Measurements from ENCODE around the gene IL12RB2. TPM values are rescaled to one million over a fixed set of nuclear protein-coding genes. Genes with fewer than 3 reads are reported as not detected.

Gene IL12RB2
- total RNA-seq, 2 experiments from 2014 or later, result 0.98 to 1.2 TPM

DNA sequence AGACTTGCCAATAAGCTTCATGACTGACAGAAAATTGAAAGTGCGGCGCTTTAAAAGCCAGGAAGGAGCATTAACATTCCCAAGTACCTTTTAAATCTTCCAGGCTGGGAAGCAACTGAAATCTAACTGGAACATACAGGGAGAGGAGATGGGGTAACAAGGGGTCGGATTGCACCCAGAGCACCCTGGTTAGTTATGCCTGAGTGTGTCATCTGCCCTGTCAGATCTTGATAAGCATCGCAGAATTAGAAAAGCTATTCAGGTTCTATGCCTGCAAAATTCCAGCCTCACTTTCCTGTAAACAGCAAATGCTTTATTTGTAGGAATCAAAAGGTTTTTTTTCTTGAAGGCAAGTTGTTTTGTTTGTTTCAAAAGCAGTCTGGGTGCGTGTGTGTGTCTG is 64.0 kb downstream of the IL12RB2 start:
- no peaks in the 10 kb centered on the region for H3K36me3 Mint-ChIP-seq (ENCODE audit: low read depth)
- no peak for ATAC-seq (ENCODE audit: poor library complexity)
- H3K4me3 Mint-ChIP-seq, result no peak overlapping the region

GRCh38 chr1:67372136-67372535 is 64.5 kb downstream of the IL12RB2 start:
- H3K27me3 Mint-ChIP-seq, result no peaks in the 10 kb centered on the region
- DNase-seq, result no peak

More for the DNA sequence above, 64.0 kb downstream of the IL12RB2 start:
- Histone ChIP-seq H3K36me3 (ENCODE audit: insufficient read depth, low read length) (no peaks in the 10 kb centered on the region), H3K4me3 (ENCODE audit: low read length) (no peak overlapping the region), H3K27me3 (ENCODE audit: control insufficient read depth in 1 of 2, insufficient read depth in 2 of 2, low read length in 2 of 2) (no peaks in the 10 kb centered on the region), H3K4me1 (ENCODE audit: insufficient read depth, low read length) (no peaks in the 10 kb centered on the region), H3K27ac (ENCODE audit: low read depth in 1 of 2, low read length in 2 of 2) (no peak overlapping the region), H3K9me3 (ENCODE audit: control insufficient read depth in 1 of 2, insufficient read depth in 1 of 2, low read length in 2 of 2) (no peaks in the 10 kb centered on the region)
- intact Hi-C loops (cut with DNase I, micrococcal nuclease), result no loop called here
- Mint-ChIP-seq H3K9me3 (no peaks in the 10 kb centered on the region), H3K27ac (no peak overlapping the region), H3K27me3 (no peaks in the 10 kb centered on the region), H3K4me1 (ENCODE audit: low read depth) (no peaks in the 10 kb centered on the region)
- TF ChIP-seq, protein P1, sequence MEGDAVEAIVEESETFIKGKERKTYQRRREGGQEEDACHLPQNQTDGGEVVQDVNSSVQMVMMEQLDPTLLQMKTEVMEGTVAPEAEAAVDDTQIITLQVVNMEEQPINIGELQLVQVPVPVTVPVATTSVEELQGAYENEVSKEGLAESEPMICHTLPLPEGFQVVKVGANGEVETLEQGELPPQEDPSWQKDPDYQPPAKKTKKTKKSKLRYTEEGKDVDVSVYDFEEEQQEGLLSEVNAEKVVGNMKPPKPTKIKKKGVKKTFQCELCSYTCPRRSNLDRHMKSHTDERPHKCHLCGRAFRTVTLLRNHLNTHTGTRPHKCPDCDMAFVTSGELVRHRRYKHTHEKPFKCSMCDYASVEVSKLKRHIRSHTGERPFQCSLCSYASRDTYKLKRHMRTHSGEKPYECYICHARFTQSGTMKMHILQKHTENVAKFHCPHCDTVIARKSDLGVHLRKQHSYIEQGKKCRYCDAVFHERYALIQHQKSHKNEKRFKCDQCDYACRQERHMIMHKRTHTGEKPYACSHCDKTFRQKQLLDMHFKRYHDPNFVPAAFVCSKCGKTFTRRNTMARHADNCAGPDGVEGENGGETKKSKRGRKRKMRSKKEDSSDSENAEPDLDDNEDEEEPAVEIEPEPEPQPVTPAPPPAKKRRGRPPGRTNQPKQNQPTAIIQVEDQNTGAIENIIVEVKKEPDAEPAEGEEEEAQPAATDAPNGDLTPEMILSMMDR (IDR thresholded peaks at IDR 0.05), result no peak
- DNase-seq, result no peak
- POLR2A ChIA-PET, result interaction anchor here (0.7 kb wide), 1 partner anchor 602 kb away, joined by 3 read pairs; no protein-coding TSS in a partner anchor
- CTCF ChIA-PET, result no interaction called here

GRCh38 chr1:67372898-67373297 is 65.2 kb downstream of the IL12RB2 start:
- intact Hi-C loops (cut with DNase I, micrococcal nuclease), result no loop called here
- Mint-ChIP-seq H3K4me3 (no peak overlapping the region), H3K36me3 (ENCODE audit: low read depth) (no peaks in the 10 kb centered on the region), H3K9me3 (no peaks in the 10 kb centered on the region), H3K27me3 (no peaks in the 10 kb centered on the region), H3K27ac (no peak overlapping the region), H3K4me1 (ENCODE audit: low read depth) (no peaks in the 10 kb centered on the region)
- no peak for DNase-seq
- no peak for ATAC-seq (ENCODE audit: poor library complexity)
- H3K9me3 ChIP-seq (ENCODE audit: control insufficient read depth in 1 of 2, insufficient read depth in 1 of 2, low read length in 2 of 2), result no peaks in the 10 kb centered on the region
- H3K36me3 ChIP-seq (ENCODE audit: insufficient read depth, low read length), result no peaks in the 10 kb centered on the region
- TF ChIP-seq, protein P1 (IDR thresholded peaks at IDR 0.05), result no peak
- no peak overlapping the region for H3K4me3 ChIP-seq (ENCODE audit: low read length)
- ChIA-PET CTCF (no interaction called here), POLR2A (no interaction called here)
- H3K27ac ChIP-seq (ENCODE audit: low read depth in 1 of 2, low read length in 2 of 2), result no peak overlapping the region
- H3K27me3 ChIP-seq (ENCODE audit: control insufficient read depth in 1 of 2, insufficient read depth in 2 of 2, low read length in 2 of 2), result no peaks in the 10 kb centered on the region
- no peaks in the 10 kb centered on the region for H3K4me1 ChIP-seq (ENCODE audit: insufficient read depth, low read length)

More at GRCh38 chr1:67372136-67372535, 64.5 kb downstream of the IL12RB2 start:
- Mint-ChIP-seq H3K27ac (no peak overlapping the region), H3K36me3 (ENCODE audit: low read depth) (no peaks in the 10 kb centered on the region), H3K9me3 (no peaks in the 10 kb centered on the region), H3K4me3 (no peak overlapping the region), H3K4me1 (ENCODE audit: low read depth) (no peaks in the 10 kb centered on the region)
- POLR2A ChIA-PET, result no interaction called here
- H3K27me3 ChIP-seq (ENCODE audit: control insufficient read depth in 1 of 2, insufficient read depth in 2 of 2, low read length in 2 of 2), result no peaks in the 10 kb centered on the region
- no peak for ATAC-seq (ENCODE audit: poor library complexity)
- no peaks in the 10 kb centered on the region for H3K36me3 ChIP-seq (ENCODE audit: insufficient read depth, low read length)
- no peak overlapping the region for H3K4me3 ChIP-seq (ENCODE audit: low read length)
- H3K27ac ChIP-seq (ENCODE audit: low read depth in 1 of 2, low read length in 2 of 2), result no peak overlapping the region
- CTCF ChIA-PET, result no interaction called here
- no peaks in the 10 kb centered on the region for H3K4me1 ChIP-seq (ENCODE audit: insufficient read depth, low read length)
- no peaks in the 10 kb centered on the region for H3K9me3 ChIP-seq (ENCODE audit: control insufficient read depth in 1 of 2, insufficient read depth in 1 of 2, low read length in 2 of 2)
- TF ChIP-seq, protein P1 (IDR thresholded peaks at IDR 0.05), result no peak
- intact Hi-C loops (cut with DNase I, micrococcal nuclease), result no loop called here

Data from CD4-positive, alpha-beta T cell (primary cell).